ENCODE results near the gene NSUN3. TPM values are rescaled to one million over a fixed set of nuclear protein-coding genes. Genes with fewer than 3 reads are reported as not detected.

NSUN3 gene
- total RNA-seq, 2 donors from 2014 or later = 11.8 to 12.1 TPM

- intact Hi-C loops (cut with DNase I) = no loop called here
- no peak for DNase-seq (ENCODE audit: low spot score)
Observed at GRCh38 chr3:94110854-94111253, 48.0 kb downstream of the NSUN3 start.

- intact Hi-C loops (cut with DNase I) = no loop called here
Observed at GRCh38 chr3:94114666-94115065, 51.8 kb downstream of the NSUN3 start.

GRCh38 chr3:94115482-94115881, 52.6 kb downstream of the NSUN3 start:
- intact Hi-C loops (cut with DNase I) = no loop called here

More at GRCh38 chr3:94114666-94115065, 51.8 kb downstream of the NSUN3 start:
- DNase-seq (ENCODE audit: low spot score) = no peak

GRCh38 chr3:94117729-94118128, 54.9 kb downstream of the NSUN3 start:
- no peak for DNase-seq (ENCODE audit: low spot score)
- intact Hi-C loops (cut with DNase I) = no loop called here

More at GRCh38 chr3:94115482-94115881, 52.6 kb downstream of the NSUN3 start:
- DNase-seq (ENCODE audit: low spot score) = no peak

- intact Hi-C loops (cut with DNase I) = no loop called here
- no peak for DNase-seq (ENCODE audit: low spot score)
Observed at GRCh38 chr3:94118390-94118789, 55.5 kb downstream of the NSUN3 start.

GRCh38 chr3:94121161-94121560, 58.3 kb downstream of the NSUN3 start:
- DNase-seq (ENCODE audit: low spot score) = no peak
- intact Hi-C loops (cut with DNase I) = no loop called here

GRCh38 chr3:94127115-94127514, 64.3 kb downstream of the NSUN3 start:
- no peak for DNase-seq (ENCODE audit: low spot score)
- intact Hi-C loops (cut with DNase I) = no loop called here

GRCh38 chr3:94130690-94131089, 67.8 kb downstream of the NSUN3 start:
- intact Hi-C loops (cut with DNase I) = no loop called here
- no peak for DNase-seq (ENCODE audit: low spot score)

GRCh38 chr3:94132777-94133176, 69.9 kb downstream of the NSUN3 start:
- DNase-seq (ENCODE audit: low spot score) = no peak
- intact Hi-C loops (cut with DNase I) = no loop called here

- DNase-seq (ENCODE audit: low spot score) = no peak
- intact Hi-C loops (cut with DNase I) = no loop called here
Observed at GRCh38 chr3:94136133-94136532, 73.3 kb downstream of the NSUN3 start.

GRCh38 chr3:94137377-94137776, 74.5 kb downstream of the NSUN3 start:
- intact Hi-C loops (cut with DNase I) = no loop called here

GRCh38 chr3:94146455-94146854, 83.6 kb downstream of the NSUN3 start:
- intact Hi-C loops (cut with DNase I) = no loop called here
- no peak for DNase-seq (ENCODE audit: low spot score)

More at GRCh38 chr3:94137377-94137776, 74.5 kb downstream of the NSUN3 start:
- no peak for DNase-seq (ENCODE audit: low spot score)

- DNase-seq (ENCODE audit: low spot score) = no peak
- intact Hi-C loops (cut with DNase I) = no loop called here
Observed at GRCh38 chr3:94147012-94147411, 84.2 kb downstream of the NSUN3 start.

- no peak for DNase-seq (ENCODE audit: low spot score)
- intact Hi-C loops (cut with DNase I) = no loop called here
Observed at GRCh38 chr3:94150113-94150512, 87.3 kb downstream of the NSUN3 start.

GRCh38 chr3:94156626-94157025, 93.8 kb downstream of the NSUN3 start:
- intact Hi-C loops (cut with DNase I) = no loop called here
- DNase-seq (ENCODE audit: low spot score) = no peak

- intact Hi-C loops (cut with DNase I) = no loop called here
- DNase-seq (ENCODE audit: low spot score) = no peak
Observed at GRCh38 chr3:94158512-94158911, 95.7 kb downstream of the NSUN3 start.

GRCh38 chr3:94159062-94159828, 96.4 kb downstream of the NSUN3 start:
- DNase-seq (ENCODE audit: low spot score) = no peak
- intact Hi-C loops (cut with DNase I) = no loop called here

GRCh38 chr3:94162700-94163099, 99.8 kb downstream of the NSUN3 start:
- intact Hi-C loops (cut with DNase I) = no loop called here
- DNase-seq (ENCODE audit: low spot score) = no peak

GRCh38 chr3:94167346-94167745, 104.5 kb downstream of the NSUN3 start:
- DNase-seq (ENCODE audit: low spot score) = no peak
- intact Hi-C loops (cut with DNase I) = no loop called here

GRCh38 chr3:94167796-94168195, 104.9 kb downstream of the NSUN3 start:
- DNase-seq (ENCODE audit: low spot score) = no peak
- intact Hi-C loops (cut with DNase I) = no loop called here

- intact Hi-C loops (cut with DNase I) = no loop called here
- no peak for DNase-seq (ENCODE audit: low spot score)
Observed at GRCh38 chr3:94171954-94172353, 109.1 kb downstream of the NSUN3 start.
